HUES64 (cell line): ENCODE results near the gene GPC6.
"Not testable (repeated sequence)": the region's sequence is repeated elsewhere in the genome, so short reads cannot be mapped to it uniquely, and the experiment has no call there.

ENCODE experiments used
- H3K27ac ChIP-seq: 2 replicates; pipeline ENCODE4 v1.7.0; 2013; ENCODE audit warnings: low read depth, low read length, inconsistent platforms
- H3K27me3 ChIP-seq: 2 replicates; pipeline ENCODE4 v1.6.1; 2013; ENCODE audit warnings: mild to moderate bottlenecking, low read length; ENCODE audit not compliant: insufficient read depth
- H3K36me3 ChIP-seq: 2 replicates; pipeline ENCODE4 v1.6.1; 2013; ENCODE audit warnings: mild to moderate bottlenecking, low read length; ENCODE audit not compliant: insufficient read depth
- H3K4me1 ChIP-seq: 2 replicates; pipeline ENCODE4 v1.6.1; 2013; ENCODE audit warnings: mild to moderate bottlenecking, low read length, moderate library complexity; ENCODE audit not compliant: insufficient read depth
- H3K4me3 ChIP-seq: 2 replicates; pipeline ENCODE4 v1.5.1; 2013; ENCODE audit warnings: mild to moderate bottlenecking, low read length, moderate library complexity
- H3K9ac ChIP-seq: 2 replicates; pipeline ENCODE4 v1.6.1; 2013; ENCODE audit warnings: mild to moderate bottlenecking, low read depth, low read length
- H3K9me3 ChIP-seq: 2 replicates; pipeline ENCODE4 v1.6.1; 2013; ENCODE audit warnings: low read depth, low read length; ENCODE audit not compliant: insufficient read depth
- WGBS: fragments of 150-250, 120-280 bp; methylation state at CpG from one replicate; pipeline ENCODE4 v1.1.7; 2013; ENCODE audit warnings: missing lambda C conversion rate; 5-methylcytosine and 5-hydroxymethylcytosine counted together

GPC6 gene

GRCh38 chr13:93472814-93473296, 246.2 kb downstream of the GPC6 start:
- Histone ChIP-seq H3K4me1 (peaks cover 13% of the 10 kb centered on the region), H3K4me3 (no peak overlapping the region), H3K27me3 (no peaks in the 10 kb centered on the region), H3K36me3 (no peaks in the 10 kb centered on the region), H3K9me3 (peaks cover 30% of the 10 kb centered on the region), H3K27ac (no peak overlapping the region), H3K9ac (no peak overlapping the region)
- 96% methylated on average over 1 of the region's 1 CpG for WGBS

DNA sequence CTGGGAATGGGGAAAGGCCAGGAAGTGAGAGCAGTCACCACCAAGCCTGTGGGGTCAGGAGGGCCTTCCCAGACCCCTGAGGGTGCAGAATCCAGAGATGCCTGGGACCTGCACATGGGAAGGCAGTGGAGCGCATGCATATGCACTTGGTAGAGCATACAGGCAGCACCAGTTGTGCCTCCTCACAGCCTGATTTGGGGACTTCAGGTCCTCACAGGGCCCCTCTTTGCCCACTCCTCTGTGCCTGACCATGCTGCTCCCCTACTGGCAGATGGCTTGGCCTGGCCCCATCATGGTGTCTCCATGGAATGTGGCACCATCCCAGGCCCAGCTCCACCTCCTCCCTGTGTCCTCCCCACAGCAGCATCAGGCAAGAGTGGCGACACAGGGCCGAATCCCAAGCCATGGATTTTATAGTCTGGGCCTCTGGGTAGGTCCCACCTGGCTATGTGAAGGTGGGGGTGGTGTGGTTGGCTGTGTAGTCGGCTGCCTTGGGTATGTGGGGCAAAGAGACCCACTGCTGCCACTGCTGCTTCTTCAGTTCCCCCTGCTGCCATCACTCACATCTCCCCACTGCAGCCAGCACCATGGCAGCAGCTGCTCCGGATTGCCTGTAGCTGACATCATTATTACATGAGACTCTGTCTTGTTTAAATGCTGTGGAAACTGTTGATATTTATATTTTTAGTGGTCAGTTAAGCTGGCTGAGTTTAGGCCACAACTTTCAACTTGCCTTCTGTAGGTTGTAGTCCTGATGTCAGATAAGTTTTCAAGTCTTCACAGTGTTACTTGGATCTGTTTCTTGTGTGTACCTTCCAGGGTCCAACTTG, 247.0 kb downstream of the GPC6 start:
- Histone ChIP-seq H3K27me3 (no peaks in the 10 kb centered on the region), H3K9me3 (peaks cover 29% of the 10 kb centered on the region), H3K4me3 (no peak overlapping the region), H3K4me1 (peaks cover 13% of the 10 kb centered on the region), H3K9ac (no peak overlapping the region), H3K36me3 (no peaks in the 10 kb centered on the region), H3K27ac (no peak overlapping the region)
- WGBS: 75% methylated on average over 5 of the region's 5 CpGs

DNA sequence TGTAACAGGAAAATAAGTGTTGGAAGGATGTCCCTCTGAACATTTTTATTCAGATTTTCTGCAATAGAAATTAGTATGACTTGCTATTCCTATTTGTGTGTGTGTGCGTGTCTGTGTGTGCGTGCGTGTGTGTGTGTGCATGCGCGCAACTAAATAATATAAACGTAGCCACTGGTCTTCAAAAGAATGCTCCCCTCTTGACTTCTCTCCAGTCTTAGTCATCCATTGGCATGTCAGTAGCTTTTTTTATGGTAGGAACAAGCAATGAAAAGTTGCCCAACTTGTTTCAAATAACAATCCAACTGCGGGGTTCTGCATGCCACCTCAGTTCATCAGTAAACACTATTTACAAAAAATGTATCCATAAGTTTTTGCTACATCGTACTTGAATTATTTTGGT, 249.6 kb downstream of the GPC6 start:
- peaks cover 12% of the 10 kb centered on the region for H3K9me3 ChIP-seq
- no peaks in the 10 kb centered on the region for H3K27me3 ChIP-seq
- no peaks in the 10 kb centered on the region for H3K36me3 ChIP-seq
- WGBS: 92% methylated on average over 7 of the region's 8 CpGs
- no peak overlapping the region for H3K9ac ChIP-seq
- H3K4me3 ChIP-seq: no peak overlapping the region
- no peak overlapping the region for H3K27ac ChIP-seq
- peaks cover 13% of the 10 kb centered on the region for H3K4me1 ChIP-seq

- Histone ChIP-seq H3K27ac (no peak overlapping the region), H3K27me3 (no peaks in the 10 kb centered on the region), H3K9ac (no peak overlapping the region), H3K4me3 (no peak overlapping the region), H3K4me1 (peaks cover 13% of the 10 kb centered on the region), H3K9me3 (peaks cover 6% of the 10 kb centered on the region), H3K36me3 (no peaks in the 10 kb centered on the region)
Observed at GRCh38 chr13:93477238-93477637, 250.6 kb downstream of the GPC6 start.

DNA sequence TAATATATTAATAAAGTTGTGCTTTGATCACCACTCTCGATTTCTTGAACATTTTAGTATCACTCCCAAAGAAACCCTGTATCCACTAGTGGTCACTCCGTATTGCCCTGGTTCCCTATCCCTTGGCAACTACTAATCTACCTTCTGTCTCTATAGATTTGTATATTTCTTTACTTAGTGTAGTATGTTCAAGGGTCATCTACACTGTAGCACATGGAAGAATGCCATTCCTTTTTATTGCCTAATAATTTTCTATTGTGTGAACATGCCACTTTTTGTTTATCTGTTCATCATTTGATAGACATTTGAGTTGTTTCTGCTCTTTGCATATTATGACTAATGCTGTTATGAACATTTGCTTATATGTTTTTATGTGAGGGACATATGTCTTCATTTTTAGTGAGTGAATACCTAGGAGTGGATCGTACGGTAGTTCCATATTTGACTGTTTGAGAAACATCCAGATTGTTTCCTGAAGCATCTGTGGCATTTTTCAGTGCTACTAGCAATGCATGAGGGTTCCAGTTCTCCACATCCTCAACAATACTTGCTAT, 254.0 kb downstream of the GPC6 start:
- no peak overlapping the region for H3K4me3 ChIP-seq
- no peak overlapping the region for H3K27ac ChIP-seq
- no peaks in the 10 kb centered on the region for H3K27me3 ChIP-seq
- peaks cover 11% of the 10 kb centered on the region for H3K4me1 ChIP-seq
- no peak overlapping the region for H3K9ac ChIP-seq
- 92% methylated on average over 4 of the region's 4 CpGs for WGBS
- H3K9me3 ChIP-seq: no peaks in the 10 kb centered on the region
- H3K36me3 ChIP-seq: no peaks in the 10 kb centered on the region

- WGBS: 30% methylated on average over 21 of the region's 21 CpGs
- Histone ChIP-seq H3K4me3 (peak overlapping the region; percentile 43), H3K4me1 (peaks cover 15% of the 10 kb centered on the region)
- H3K9me3 ChIP-seq, H3K9ac ChIP-seq, H3K27ac ChIP-seq, H3K27me3 ChIP-seq, H3K36me3 ChIP-seq: not testable (repeated sequence)
Observed at GRCh38 chr13:93496117-93496516, 269.5 kb downstream of the GPC6 start.

DNA sequence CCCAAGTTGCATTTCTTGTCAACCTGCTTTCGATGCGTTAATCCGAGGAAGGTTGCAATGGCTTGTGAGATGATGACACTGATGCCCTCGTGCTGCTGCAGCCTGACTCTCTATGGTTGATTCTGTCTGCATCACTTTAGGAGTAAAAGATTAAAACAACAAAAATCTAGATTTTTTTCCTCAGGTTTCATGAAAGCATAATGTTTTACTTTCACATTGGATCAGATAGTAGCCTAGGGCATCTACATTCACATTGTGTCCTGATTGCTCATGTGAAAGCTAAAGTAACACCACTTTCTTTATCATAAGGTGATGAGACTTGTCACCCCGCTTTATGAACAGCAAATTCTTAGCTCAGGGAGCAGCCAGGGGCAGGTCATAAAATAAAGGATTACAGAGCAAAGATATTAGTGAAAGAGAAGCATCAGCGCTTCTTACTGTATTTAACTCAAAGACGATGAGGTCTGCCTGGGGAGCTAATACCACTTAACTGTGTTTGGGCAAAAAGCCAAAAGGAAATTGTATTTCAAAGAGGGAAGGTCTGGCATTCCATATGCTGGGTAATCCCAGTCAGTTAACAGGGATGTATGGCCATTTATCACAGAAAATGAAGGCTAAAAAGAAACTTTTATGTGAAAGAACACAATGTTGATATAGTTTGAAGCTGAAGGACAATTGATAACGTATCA, 270.5 kb downstream of the GPC6 start:
- Histone ChIP-seq H3K36me3 (no peaks in the 10 kb centered on the region), H3K4me3 (no peak overlapping the region), H3K4me1 (peaks cover 15% of the 10 kb centered on the region), H3K9me3 (no peaks in the 10 kb centered on the region), H3K9ac (no peak overlapping the region), H3K27ac (no peak overlapping the region), H3K27me3 (no peaks in the 10 kb centered on the region)
- WGBS: 86% methylated on average over 8 of the region's 8 CpGs

DNA sequence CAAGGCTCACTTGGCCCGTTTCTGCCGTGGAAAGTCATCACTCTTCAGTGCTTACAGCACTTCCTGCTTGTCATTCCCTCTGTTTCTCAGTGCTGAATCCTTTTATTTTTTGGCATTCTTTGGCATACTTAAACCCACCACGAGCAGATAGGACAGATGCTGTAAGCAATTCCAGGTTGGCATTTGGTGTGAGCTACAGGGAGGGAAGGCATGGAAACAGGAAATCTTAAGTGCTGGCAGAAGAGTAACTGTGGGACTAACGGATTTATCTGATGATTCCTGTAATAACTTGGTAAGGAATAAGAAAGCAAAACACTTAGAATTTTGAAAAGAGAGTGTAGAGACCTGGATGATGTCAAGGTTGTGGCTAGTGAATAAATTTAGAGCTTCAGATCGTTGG, 273.4 kb downstream of the GPC6 start:
- 85% methylated on average over 5 of the region's 5 CpGs for WGBS
- no peaks in the 10 kb centered on the region for H3K9me3 ChIP-seq
- H3K36me3 ChIP-seq: no peaks in the 10 kb centered on the region
- no peak overlapping the region for H3K9ac ChIP-seq
- peaks cover 15% of the 10 kb centered on the region for H3K4me1 ChIP-seq
- no peak overlapping the region for H3K27ac ChIP-seq
- no peak overlapping the region for H3K4me3 ChIP-seq
- H3K27me3 ChIP-seq: no peaks in the 10 kb centered on the region

DNA sequence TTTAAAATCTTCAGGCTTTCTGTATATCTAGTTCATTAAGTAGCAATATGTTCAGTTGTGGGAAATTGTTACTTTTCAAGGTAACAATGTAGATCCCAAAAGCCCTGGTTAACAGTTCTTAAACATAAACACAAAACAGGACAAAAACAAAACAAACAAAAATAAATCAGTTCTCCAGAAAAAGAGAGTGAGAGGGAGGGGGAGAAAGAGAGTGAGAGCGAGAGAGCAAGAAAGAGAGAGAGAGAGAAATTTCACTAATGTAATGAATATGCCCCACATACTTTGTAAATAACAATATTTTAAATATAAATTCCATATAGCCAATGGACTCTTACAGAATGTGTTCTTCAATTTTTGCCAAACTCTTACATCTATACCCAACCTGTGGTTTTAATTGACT, 275.5 kb downstream of the GPC6 start:
- Histone ChIP-seq H3K9ac (no peak overlapping the region), H3K27me3 (no peaks in the 10 kb centered on the region), H3K4me1 (peaks cover 6% of the 10 kb centered on the region), H3K4me3 (no peak overlapping the region), H3K9me3 (no peaks in the 10 kb centered on the region), H3K36me3 (no peaks in the 10 kb centered on the region), H3K27ac (no peak overlapping the region)
- no CpG with 5 or more reads among the region's 1 CpG for WGBS

GRCh38 chr13:93502987-93503615, 276.5 kb downstream of the GPC6 start:
- no peak overlapping the region for H3K9ac ChIP-seq
- 88% methylated on average over 1 of the region's 1 CpG for WGBS

More at GRCh38 chr13:93502987-93503615, 276.5 kb downstream of the GPC6 start:
- no peak overlapping the region for H3K4me3 ChIP-seq
- H3K27ac ChIP-seq: no peak overlapping the region
- H3K36me3 ChIP-seq: no peaks in the 10 kb centered on the region
- H3K9me3 ChIP-seq: no peaks in the 10 kb centered on the region
- no peaks in the 10 kb centered on the region for H3K27me3 ChIP-seq
- H3K4me1 ChIP-seq: peaks cover 3% of the 10 kb centered on the region; the same call in 1 of the 2 replicates
